ENCODE data around the gene GKAP1.
"Not testable (repeated sequence)": the region's sequence is repeated elsewhere in the genome, so short reads cannot be mapped to it uniquely, and the experiment has no call there.

GKAP1 gene

GRCh38 chr9:83728591-83729368 is 88.8 kb downstream of the GKAP1 start:
- not testable (repeated sequence) for DNase-seq (ENCODE audit: low read depth)

GRCh38 chr9:83724436-83724835 is 93.1 kb downstream of the GKAP1 start:
- DNase-seq (ENCODE audit: low read depth): no peak

DNA sequence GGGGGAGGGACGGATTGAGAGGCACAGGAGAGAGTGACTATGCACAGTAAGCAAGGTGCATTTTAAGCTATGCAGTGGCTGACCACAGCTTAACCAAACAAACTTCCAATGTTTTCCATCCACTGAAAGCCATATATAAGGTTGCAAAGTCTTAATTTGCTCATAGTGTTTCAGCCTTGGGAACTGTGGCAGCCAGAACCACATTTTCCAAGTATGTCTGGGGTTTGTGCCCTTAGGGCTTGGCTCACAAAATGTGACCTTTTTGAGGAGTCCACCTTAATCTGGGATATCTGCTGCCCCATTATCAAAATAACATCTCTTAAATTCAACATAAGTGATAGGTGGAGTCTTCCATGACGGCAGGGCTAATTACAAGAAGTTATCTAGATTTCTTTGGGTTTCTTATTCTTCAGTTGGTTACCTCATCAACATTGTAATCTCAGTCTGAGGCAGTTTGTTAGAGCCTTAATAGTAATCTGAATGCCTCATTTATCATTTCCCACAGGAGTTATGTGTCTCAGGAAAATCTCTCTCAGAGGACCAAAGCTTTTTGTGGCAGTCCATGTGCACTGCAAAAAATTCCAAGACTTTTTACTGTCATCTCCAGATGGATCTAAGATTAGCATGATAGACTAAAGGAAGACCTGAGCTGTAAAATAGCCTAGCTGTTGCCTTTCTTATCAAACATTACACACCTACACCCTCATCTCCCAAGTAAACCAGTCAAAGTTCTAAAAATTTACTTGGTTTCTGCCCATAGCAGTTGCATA is 94.7 kb downstream of the GKAP1 start:
- DNase-seq (ENCODE audit: low read depth): no peak

GRCh38 chr9:83721509-83721908 is 96.1 kb downstream of the GKAP1 start:
- DNase-seq (ENCODE audit: low read depth): no peak

- no peak for DNase-seq (ENCODE audit: low read depth)
These were observed 101.8 kb downstream of the GKAP1 start for GRCh38 chr9:83715794-83716193.

DNA sequence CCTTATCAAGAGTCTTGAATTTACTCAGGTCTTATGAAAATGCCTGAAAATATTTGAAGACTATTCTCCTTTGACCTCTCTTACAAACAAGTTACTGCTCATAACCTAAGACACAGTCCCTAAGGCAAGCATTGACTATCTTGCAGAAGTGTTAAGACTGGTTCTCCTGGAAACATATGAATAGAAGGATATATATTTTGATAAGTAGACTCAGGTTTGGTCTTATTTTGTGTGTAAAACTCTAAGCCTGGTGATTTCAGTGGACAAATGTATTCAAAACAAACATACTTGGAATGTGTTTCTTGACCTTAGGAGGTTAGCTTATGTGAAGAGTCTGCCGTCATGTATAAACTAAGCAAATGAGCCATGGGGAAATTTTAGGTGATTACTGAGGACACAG is 102.3 kb downstream of the GKAP1 start:
- DNase-seq (ENCODE audit: low read depth): no peak

GRCh38 chr9:83714329-83714728 is 103.2 kb downstream of the GKAP1 start:
- DNase-seq (ENCODE audit: low read depth): no peak

GRCh38 chr9:83708515-83709158 is 108.9 kb downstream of the GKAP1 start:
- peak; percentile 33 for DNase-seq (ENCODE audit: low read depth)

DNA sequence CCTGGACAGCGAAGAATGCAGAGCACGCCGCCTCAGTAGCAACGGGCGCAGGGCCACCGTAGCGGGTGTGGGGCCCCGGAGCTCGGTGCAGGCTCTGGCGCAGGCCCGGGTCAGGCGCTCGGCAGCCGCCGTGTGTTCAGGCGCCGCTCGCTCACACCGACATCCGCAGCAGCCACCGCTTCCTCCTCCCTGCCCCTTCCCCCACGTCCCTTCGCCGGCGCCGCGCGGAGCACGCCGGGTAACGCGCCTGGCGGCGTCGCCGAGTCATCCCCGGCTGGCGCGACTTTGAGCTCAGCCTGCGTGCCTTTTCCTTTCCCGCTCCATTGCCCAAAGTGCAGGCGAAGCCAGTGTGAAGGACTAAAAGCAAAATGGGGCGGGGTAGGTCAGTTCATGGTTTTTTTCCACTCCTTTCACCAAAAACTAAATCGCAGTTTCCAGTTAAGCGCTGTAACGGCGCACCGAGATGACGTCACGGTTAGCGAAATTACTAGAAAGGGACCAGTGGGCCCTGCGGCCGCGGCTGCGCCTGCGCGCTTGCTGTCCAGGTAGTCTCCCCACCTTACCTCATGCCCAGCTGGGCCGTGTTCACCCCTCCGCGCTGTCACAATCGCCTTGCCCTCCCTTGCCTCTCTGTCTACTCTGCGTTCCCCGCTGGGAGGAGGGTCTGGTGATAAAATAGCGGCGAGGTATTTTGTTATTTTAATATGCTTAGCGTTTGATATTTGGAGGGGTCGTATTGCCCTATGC is 109.6 kb downstream of the GKAP1 start, which contains the start of gene UBQLN1:
Gene UBQLN1, minus strand, starts transcription at position 191 of the 747 bp plus-strand sequence. CDS start 279 bp downstream, outside the sequence.
- DNase-seq (ENCODE audit: low read depth): peak; percentile 87

DNA sequence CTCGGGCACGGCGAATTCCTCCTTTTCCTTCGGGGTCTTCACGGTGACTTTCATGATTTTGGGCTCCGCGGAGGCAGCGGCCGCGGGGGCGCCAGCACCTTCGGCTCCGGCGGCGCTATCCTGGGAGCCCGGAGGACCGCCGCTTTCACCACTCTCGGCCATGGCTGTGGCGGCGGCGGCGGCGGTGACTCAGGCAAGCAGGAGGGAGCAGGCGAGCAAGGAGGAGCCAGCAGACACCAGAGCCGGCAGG is 110.1 kb downstream of the GKAP1 start:
- no peak for DNase-seq (ENCODE audit: low read depth)

DNA sequence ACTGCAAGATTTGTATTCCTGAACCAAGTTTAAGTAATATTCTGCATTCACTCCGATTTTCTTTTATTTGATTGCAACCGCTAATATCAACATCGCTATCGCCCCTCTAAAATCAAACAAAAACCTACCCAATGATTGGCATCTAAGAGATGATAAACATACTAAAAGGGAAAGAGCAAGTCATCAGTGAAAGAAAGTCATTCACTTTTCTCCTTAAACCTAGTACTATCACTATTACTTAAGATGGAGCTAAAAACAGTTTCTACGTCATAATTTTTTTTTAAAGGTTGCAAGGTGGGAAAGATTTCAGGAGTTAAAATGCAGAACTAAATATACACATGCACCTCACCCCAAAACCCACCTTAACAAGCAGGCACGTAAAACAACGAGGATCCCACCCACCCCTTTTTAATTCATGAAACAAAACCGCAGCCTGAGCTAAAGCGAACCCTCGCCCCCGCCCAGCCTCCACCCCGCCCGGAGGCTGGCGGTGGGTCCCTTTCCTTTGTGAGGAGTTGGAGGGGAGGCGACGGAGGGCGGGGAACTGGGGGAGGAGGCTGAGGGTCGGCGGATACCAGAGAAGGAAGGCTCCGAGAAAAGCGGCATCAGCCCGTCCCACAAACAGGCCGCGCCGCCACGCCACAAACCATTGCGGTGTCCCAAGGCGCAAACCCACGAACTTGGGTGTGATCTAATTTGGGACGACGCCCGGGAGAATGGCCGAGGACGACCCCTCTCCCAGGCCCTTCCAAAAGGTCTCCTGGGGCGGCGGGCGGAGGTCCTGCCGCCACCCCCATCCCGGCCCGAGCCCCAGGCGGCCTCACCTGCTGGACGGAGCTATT is 110.7 kb downstream of the GKAP1 start:
- peak; percentile 48 for DNase-seq (ENCODE audit: low read depth)

DNA sequence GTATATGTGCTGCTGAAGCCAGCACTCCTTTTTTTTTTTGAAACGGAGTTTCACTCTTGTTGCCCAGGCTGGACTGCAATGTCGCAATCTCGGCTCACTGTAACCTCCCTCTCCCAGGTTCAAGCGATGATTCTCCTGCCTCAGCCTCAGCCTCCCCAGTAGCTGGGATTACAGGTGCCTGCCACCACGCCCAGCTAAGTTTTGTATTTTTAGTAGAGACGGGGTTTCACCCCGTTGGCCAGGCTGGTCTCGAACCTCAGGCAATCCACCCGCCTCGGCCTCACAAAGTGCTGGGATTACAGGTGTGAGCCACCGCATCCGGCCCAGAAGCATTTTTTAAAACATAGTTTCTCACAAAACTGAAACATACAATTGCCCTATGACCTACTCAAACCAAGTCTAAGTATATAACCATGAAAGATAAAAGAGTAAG is 112.3 kb downstream of the GKAP1 start:
- not testable (repeated sequence) for DNase-seq (ENCODE audit: low read depth)

DNA sequence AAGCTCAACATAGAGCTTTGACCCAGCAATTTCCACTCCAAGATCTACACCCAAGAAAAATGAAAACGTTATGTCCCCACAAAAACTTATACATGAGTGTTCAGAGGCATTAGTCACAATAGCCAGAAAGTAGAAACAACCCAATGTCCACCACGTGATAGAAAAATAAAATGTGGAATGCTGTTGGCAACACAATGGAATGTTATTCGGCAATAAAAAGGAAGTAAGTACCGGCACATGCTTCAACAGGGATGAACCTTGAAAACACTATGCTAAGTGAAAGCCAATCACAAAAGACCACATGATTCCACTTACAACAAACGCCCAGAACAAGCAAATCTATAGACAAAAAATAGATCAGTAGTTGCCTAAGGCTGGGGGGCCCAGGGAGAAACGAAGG is 115.8 kb downstream of the GKAP1 start:
- no peak for DNase-seq (ENCODE audit: low read depth)

DNA sequence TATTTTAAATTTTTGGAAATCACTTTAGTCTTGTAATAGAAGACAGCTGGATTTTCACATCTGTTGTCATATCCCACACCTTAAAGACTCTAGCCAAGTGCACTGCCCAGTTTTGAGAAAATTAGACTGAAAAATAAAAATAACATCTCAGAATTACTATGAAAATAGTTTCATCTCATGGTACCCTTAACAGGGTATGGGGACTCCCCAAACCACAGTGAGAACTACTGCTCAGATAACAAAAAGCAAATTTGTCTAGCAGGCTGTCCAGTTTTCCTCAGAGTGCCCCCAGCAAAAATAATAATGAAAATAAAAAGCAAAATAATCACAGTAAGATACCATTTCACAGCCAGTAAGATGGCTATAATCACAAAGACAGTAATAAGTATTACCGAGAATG is 116.3 kb downstream of the GKAP1 start:
- no peak for DNase-seq (ENCODE audit: low read depth)

- DNase-seq (ENCODE audit: low read depth): no peak
These were observed 118.0 kb downstream of the GKAP1 start for GRCh38 chr9:83699615-83700014.

- DNase-seq (ENCODE audit: low read depth): no peak
These were observed 118.5 kb downstream of the GKAP1 start for GRCh38 chr9:83698976-83699585.

GRCh38 chr9:83691492-83691891 is 126.1 kb downstream of the GKAP1 start:
- DNase-seq (ENCODE audit: low read depth): no peak

Data from stimulated activated CD8-positive, alpha-beta memory T cell treated with anti-CD3 and anti-CD28 coated beads, Interleukin-7, amount 100 ng/mL, for 24 hours (primary cell).